Activated T-cell treated with anti-CD3 and anti-CD28 coated beads, Interleukin-2, amount 50 U/mL, for 48 hours (primary cell): ENCODE results near the gene WAPL.

ENCODE experiments used
- DNase-seq, 2 experiments: peaks; one replicate each; pipeline ENCODE4 v3.0.0-alpha.2; 2020

Gene WAPL

GRCh38 chr10:86522510-86522855, 891 bp upstream of the WAPL start:
- DNase-seq = no peak

GRCh38 chr10:86520871-86521677, 518 bp downstream of the WAPL start:
- peak; percentile 70 for DNase-seq

GRCh38 chr10:86518781-86519180, 2.8 kb downstream of the WAPL start:
- DNase-seq = no peak

- no peak for DNase-seq
Observed at GRCh38 chr10:86512137-86512536, 9.5 kb downstream of the WAPL start.

GRCh38 chr10:86511027-86511865, 10.3 kb downstream of the WAPL start:
- DNase-seq = no peak

- DNase-seq = no peak
Observed at GRCh38 chr10:86509145-86509544, 12.4 kb downstream of the WAPL start.

- DNase-seq = no peak
Observed at GRCh38 chr10:86508217-86508616, 13.4 kb downstream of the WAPL start.

GRCh38 chr10:86506499-86506898, 15.1 kb downstream of the WAPL start:
- DNase-seq = no peak

- no peak for DNase-seq
Observed at GRCh38 chr10:86506062-86506461, 15.5 kb downstream of the WAPL start.

- no peak for DNase-seq
Observed at GRCh38 chr10:86504510-86504909, 17.1 kb downstream of the WAPL start.

- no peak for DNase-seq
Observed at GRCh38 chr10:86500846-86501245, 20.7 kb downstream of the WAPL start.

GRCh38 chr10:86498598-86498997, 23.0 kb downstream of the WAPL start:
- no peak for DNase-seq

- no peak for DNase-seq
Observed at GRCh38 chr10:86497621-86498020, 24.0 kb downstream of the WAPL start.

- no peak for DNase-seq
Observed at GRCh38 chr10:86489960-86490612, 31.5 kb downstream of the WAPL start.

- DNase-seq = no peak
Observed at GRCh38 chr10:86489071-86489810, 32.4 kb downstream of the WAPL start.

GRCh38 chr10:86486856-86487255, 34.7 kb downstream of the WAPL start:
- DNase-seq = no peak

GRCh38 chr10:86483664-86484063, 37.9 kb downstream of the WAPL start:
- DNase-seq = no peak

- DNase-seq = no peak
Observed at GRCh38 chr10:86481761-86482160, 39.8 kb downstream of the WAPL start.

- no peak for DNase-seq
Observed at GRCh38 chr10:86480571-86480970, 41.0 kb downstream of the WAPL start.

- DNase-seq = no peak
Observed at GRCh38 chr10:86472061-86472460, 49.5 kb downstream of the WAPL start.

- DNase-seq = no peak
Observed at GRCh38 chr10:86461963-86462804, 59.4 kb downstream of the WAPL start.

GRCh38 chr10:86451604-86451960, 70.0 kb downstream of the WAPL start:
- no peak for DNase-seq
